HFF-Myc (cell line): ENCODE data around the gene NUP93.
A peak's percentile ranks its signal among the peaks of the same experiment; 100 is the strongest.

Source experiments
- DNase-seq: peaks from one replicate; pipeline ENCODE4 v3.0.0-alpha.2; 2011; ENCODE audit warnings: low read depth; ENCODE audit errors: extremely low read depth
- H3K4me3 ChIP-seq: replicated peaks from 2 replicates; pipeline ENCODE4 v1.5.1; 2011; ENCODE audit warnings: low read depth, mild to moderate bottlenecking, control low read depth, low read length
- CTCF ChIP-seq: IDR thresholded peaks from 2 replicates; pipeline ENCODE4 v1.5.1; 2012; ENCODE audit warnings: mild to moderate bottlenecking, low read depth, low read length, control low read depth; ENCODE audit errors: missing control alignments

The NUP93 gene

DNA sequence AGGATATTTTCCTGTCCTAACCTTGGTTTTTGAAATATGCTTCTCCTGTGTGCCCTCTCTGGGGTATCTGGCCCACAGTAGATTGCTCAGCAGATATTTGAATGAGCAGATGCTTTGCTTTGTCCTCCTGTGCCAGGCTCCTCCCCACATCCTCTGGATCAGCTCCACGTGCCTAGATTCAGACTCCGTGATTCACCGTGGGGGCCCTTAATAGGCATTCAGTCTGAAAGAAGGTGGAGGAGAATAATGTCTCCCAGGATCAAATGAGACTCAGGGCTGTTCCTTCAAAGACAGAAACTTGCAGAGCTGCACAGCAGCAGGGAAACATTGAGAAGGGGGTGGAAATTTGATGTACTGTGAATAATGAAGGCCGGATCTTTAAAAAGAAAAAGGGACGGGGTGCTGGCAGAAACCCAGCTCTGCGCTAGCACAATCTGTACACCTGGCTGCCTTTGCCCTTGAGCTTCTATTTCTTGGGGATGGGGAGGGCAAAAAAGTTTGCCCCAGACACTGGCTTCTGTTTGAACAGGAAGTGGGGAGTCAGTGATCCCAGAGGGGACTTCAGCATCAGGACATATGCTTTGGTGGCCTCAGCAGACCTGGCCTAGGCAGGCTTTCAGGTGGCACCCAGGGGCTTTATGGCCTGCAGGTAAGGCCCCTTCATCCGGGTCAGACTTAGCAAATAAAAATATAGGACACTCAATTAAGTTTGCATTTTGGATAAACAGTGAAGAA is 119.2 kb downstream of the NUP93 start:
- no peak for TF ChIP-seq CTCF
- peak; percentile 36 for DNase-seq
- no peak overlapping the region for H3K4me3 ChIP-seq

DNA sequence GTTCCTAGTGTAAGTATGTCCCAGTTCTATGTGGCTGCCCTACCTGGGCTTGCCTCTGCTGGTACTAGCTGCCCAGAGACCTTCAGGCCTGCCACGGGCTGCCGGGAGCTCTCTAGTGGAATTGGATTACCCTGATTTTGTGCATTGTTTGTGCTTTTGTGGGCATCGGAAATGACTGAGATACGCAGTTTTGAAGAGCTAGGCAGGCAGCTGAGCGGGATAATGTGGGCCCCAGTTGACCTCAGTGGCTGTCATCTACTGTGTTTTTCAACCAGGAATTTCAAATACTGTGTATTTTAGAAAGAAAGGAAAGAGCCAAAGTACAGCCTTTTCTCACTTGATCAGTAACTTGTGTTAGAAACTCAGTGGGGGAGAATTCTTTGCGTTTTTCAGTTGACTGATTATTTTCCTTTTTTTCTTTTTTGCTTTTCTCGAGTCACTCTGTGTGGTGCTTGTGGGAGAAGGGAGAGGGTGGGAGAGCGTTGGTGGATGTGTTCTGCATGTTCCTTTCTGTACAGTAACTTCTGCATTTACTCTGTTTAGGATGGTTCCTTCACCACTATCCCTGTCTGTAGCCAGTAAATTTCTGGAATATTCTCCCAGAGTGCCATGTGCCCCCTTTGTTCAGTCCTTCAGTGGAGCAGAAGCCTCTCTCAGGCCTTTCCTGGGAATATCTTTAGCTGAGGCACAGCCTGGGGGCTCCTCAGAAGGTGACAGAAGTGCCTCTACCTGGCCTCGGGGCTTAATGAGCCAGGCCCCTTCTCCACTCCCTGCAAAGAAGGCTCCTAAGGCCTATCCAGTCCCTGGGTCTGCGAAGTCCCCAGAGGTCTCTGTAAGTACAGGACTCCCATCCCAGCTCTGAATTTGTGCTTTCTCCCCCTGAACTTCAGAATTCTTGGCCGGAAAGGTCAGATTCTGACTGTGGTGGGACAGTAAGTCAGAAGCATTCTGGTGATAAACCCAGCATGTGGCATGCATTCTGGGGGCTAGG is 120.1 kb downstream of the NUP93 start:
- no peak for TF ChIP-seq CTCF
- no peak overlapping the region for H3K4me3 ChIP-seq
- DNase-seq = no peak

GRCh38 chr16:56851671-56852400 is 121.9 kb downstream of the NUP93 start:
- no peak for DNase-seq
- TF ChIP-seq CTCF = peak; percentile 57

DNA sequence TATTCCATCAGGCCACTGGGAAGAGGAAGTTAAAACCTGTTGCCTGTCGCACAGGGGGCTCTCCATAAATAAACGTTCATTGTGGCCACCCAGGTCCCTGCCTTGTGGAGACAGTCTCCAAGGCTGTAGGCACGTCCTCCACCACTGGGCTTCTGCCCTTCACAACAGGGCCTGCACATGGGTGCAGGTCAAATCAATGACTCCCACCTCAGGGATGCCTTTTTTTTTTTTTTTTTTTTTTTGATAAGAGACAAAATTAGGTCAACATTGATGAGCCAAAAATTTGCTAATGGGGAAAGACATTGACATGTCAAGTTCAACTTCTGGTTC is 122.4 kb downstream of the NUP93 start:
- H3K4me3 ChIP-seq = no peak overlapping the region
- DNase-seq = no peak
- no peak for TF ChIP-seq CTCF

More at GRCh38 chr16:56851671-56852400, 121.9 kb downstream of the NUP93 start:
- no peak overlapping the region for H3K4me3 ChIP-seq

DNA sequence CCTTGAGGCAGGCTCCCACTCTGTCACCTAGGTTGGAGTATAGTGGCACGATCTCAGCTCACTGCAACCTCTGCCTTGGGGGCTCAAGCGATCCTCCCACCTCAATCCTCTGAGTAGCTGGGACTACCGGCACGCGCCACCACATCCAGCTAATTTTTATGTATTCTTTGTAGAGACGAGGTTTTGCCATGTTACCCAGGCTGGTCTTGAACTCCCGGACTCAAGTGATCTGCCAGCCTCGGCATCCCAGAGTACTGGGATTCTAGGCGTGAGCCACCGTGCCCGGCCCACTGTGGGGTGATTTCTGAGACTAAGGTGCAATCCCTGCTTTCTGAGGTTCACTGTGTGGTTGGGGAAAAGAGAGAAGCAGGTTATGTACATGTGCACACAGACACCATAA is 123.0 kb downstream of the NUP93 start:
- no peak overlapping the region for H3K4me3 ChIP-seq
- no peak for DNase-seq
- no peak for TF ChIP-seq CTCF

- H3K4me3 ChIP-seq = no peak overlapping the region
- TF ChIP-seq CTCF = no peak
- no peak for DNase-seq
These were observed 125.3 kb downstream of the NUP93 start for GRCh38 chr16:56855201-56855600.
